Stimulated activated memory B cell treated with anti-CD40 and anti-IgM and Interleukin-4, amounts not matched to agents 10 μg/mL and 1 μg/mL and 100 μg/mL, for 72 hours (primary cell): ENCODE results near the gene PAX4.

Source experiments
- ATAC-seq: fragments of 150-1000 bp; cut with Tn5 transposase; 2 replicates; pipeline ENCODE4 v1.10.0; 2021
- H3K27ac Mint-ChIP-seq: one replicate; pipeline ENCODE4 v1.8.0; 2022; ENCODE audit warnings: mild to moderate bottlenecking, mixed read lengths
- H3K27me3 Mint-ChIP-seq: one replicate; pipeline ENCODE4 v1.8.0; 2022; ENCODE audit warnings: mixed read lengths
- H3K36me3 Mint-ChIP-seq: one replicate; pipeline ENCODE4 v1.8.0; 2022; ENCODE audit warnings: mixed read lengths
- H3K4me1 Mint-ChIP-seq: one replicate; pipeline ENCODE4 v1.8.0; 2022; ENCODE audit warnings: mixed read lengths
- H3K4me3 Mint-ChIP-seq: one replicate; pipeline ENCODE4 v1.8.0; 2022; ENCODE audit warnings: mild to moderate bottlenecking, moderate library complexity, mixed read lengths
- H3K9me3 Mint-ChIP-seq: one replicate; pipeline ENCODE4 v1.8.0; 2022; ENCODE audit warnings: mixed read lengths

The PAX4 gene, protein sequence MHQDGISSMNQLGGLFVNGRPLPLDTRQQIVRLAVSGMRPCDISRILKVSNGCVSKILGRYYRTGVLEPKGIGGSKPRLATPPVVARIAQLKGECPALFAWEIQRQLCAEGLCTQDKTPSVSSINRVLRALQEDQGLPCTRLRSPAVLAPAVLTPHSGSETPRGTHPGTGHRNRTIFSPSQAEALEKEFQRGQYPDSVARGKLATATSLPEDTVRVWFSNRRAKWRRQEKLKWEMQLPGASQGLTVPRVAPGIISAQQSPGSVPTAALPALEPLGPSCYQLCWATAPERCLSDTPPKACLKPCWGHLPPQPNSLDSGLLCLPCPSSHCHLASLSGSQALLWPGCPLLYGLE

DNA sequence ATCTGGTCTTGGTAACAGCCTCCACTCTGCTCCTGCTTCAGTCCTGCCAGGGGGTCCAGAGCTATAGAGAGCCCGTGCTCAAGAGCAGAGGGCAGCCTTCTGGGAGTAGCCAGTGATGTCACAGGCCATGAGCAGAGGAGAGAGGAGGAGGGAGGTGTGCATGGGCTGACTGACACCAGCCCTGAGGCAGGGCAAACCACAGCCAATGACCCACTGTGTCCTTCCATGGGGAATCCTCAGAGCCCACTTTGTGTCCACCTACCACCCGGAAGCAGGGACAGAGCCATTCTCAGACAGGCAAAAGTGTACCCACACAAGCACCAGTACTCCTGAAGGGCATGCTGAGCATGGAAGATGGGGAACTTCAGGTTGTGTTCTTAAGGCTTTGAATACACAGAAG lies at the start of gene PAX4:
TSS of gene PAX4 (minus strand) at position 101 of the 400 bp plus-strand sequence. CDS start 2,214 bp downstream, outside the sequence.
- Mint-ChIP-seq H3K27ac (no peak within 1 kb of the TSS), H3K9me3 (no peaks in the 10 kb centered on the region), H3K36me3 (no peaks in the 10 kb centered on the region), H3K4me1 (peaks cover 11% of the 10 kb centered on the region), H3K27me3 (peaks cover 77% of the 10 kb centered on the region), H3K4me3 (no peak within 1 kb of the TSS)
- no peak for ATAC-seq

DNA sequence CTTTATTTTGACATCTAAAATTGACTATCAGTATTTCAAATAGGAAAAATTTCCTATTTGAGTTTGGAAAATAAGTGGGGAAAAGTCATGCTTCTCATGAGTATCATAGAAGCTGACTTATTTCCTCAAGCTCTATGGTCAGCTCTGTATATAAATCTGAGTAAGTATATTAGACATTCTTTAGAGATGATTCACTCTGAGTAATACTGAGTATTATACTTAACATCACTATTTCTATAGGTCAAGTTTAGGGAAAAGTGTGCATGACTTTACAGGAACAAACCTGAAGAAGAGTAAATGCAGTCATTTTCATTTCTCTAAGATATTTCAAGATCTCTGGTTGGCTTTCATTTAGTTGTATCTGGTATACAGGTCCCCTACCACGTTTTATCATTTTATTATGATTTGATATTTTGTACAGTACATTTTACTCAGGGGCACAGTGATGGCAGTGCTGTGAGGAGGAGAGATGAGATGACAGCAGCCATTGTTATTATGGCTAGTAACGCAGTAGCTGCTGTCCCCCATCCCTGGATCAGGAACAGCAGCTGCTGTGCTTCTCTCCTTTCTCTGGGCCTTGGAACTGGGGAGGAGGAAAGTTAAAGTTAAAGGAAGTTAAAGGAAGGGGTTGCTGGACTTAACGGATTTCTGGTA lies 49.2 kb upstream of the PAX4 start:
- Mint-ChIP-seq H3K27me3 (no peaks in the 10 kb centered on the region), H3K4me1 (peaks cover 55% of the 10 kb centered on the region), H3K9me3 (no peaks in the 10 kb centered on the region), H3K36me3 (peaks cover 51% of the 10 kb centered on the region), H3K4me3 (no peak overlapping the region), H3K27ac (peak overlapping the region; percentile 66)
- ATAC-seq: peak; percentile 64

DNA sequence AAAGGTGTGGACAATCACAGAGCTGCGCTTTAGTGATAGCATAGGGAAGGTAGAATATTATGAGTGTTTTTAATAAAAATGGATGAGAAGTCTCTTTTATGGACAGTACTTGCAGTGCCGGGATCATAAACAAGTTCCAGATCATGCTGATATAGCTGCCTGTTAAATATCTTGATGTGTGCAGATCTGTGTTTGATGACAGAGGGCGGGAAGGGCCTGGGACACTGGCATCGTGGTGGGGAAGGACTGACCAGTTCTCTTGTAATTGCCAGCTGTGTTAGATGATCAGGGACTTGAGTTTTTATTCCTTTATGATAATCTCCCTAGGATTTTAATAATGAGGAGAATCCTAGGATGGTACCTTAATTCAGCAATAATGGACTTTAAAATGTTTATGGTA lies 48.7 kb upstream of the PAX4 start:
- no peak overlapping the region for H3K4me3 Mint-ChIP-seq

DNA sequence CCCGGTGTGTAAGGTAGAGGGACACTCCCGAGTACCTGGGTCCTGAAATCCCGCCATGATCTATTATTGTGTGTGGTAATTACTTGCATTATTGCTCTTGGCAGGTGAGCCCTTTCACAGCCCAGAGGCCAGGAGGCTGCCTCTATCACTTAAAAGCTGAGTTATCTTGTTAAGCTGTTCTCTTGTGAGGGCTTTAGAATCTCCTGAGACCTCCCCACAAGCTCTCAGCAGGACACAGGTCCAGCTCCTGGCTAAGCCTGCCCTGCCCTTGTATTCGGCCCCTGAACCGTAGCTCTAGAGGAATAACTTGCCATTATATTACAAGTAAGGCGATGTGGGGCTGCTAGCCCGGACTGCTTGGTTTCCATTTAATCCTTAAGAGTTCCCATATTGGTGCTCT lies 48.0 kb upstream of the PAX4 start:
- Mint-ChIP-seq H3K27ac (peak overlapping the region; percentile 66), H3K36me3 (peaks cover 51% of the 10 kb centered on the region), H3K27me3 (no peaks in the 10 kb centered on the region), H3K4me1 (peaks cover 63% of the 10 kb centered on the region), H3K4me3 (no peak overlapping the region), H3K9me3 (no peaks in the 10 kb centered on the region)
- no peak for ATAC-seq

More for the DNA sequence above, 48.7 kb upstream of the PAX4 start:
- Mint-ChIP-seq H3K27ac (peak overlapping the region; percentile 66), H3K27me3 (no peaks in the 10 kb centered on the region), H3K36me3 (peaks cover 50% of the 10 kb centered on the region), H3K4me1 (peaks cover 56% of the 10 kb centered on the region), H3K9me3 (no peaks in the 10 kb centered on the region)
- no peak for ATAC-seq

DNA sequence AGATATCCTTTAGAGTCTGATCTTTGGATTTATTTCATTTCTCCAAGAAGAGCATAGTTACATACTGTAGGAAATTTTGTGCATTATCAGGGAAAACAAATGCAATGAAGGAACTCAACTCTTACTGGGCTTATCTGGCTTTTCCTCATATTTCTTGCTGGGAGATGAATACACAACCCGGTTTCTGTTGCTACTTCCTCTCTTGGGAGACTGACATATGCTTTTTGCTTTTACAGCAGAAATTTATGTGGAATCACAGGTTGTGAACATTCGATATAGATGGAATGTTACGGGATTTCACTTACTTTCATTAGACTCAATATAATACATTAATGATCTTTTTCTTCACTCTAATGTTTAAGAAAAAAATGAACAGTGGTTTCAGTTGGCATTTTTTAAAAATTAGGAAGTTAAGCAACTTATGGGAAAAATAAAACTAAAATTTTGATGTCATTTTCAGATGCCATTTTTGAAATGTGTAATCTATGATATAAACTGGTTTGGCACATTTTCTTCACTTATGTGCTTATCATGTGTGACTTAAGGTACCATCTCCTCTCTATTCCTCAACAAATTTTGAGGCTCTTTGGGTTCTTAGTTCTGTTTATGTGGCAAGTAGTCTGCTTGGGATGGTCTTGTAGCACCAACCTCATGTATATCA lies 41.2 kb upstream of the PAX4 start:
- no peak overlapping the region for H3K4me3 Mint-ChIP-seq
- ATAC-seq: no peak
- H3K27ac Mint-ChIP-seq: no peak overlapping the region
- peaks cover 58% of the 10 kb centered on the region for H3K36me3 Mint-ChIP-seq
- H3K9me3 Mint-ChIP-seq: no peaks in the 10 kb centered on the region
- H3K27me3 Mint-ChIP-seq: no peaks in the 10 kb centered on the region
- peaks cover 69% of the 10 kb centered on the region for H3K4me1 Mint-ChIP-seq

DNA sequence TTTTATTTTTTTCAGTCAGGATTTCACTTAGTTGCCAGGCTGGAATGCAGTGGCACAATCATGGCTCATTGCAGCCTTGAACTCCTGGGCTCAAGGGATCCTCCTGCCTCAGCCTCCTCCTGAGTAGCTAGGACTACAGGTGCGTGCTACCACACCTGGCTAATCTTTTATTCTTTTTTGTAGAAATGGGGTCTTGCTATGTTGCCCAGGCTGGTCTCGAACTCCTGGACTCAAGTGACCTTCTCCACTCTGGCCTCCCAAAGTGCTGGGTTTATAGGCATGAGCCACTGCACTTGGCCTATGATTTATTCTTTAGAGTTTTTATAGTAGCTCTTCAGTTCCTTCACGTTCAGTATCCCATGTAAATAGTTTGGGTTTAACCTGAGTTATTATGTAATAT lies 39.6 kb upstream of the PAX4 start:
- Mint-ChIP-seq H3K36me3 (peaks cover 51% of the 10 kb centered on the region), H3K4me1 (peaks cover 77% of the 10 kb centered on the region), H3K27me3 (no peaks in the 10 kb centered on the region), H3K4me3 (no peak overlapping the region), H3K27ac (no peak overlapping the region), H3K9me3 (no peaks in the 10 kb centered on the region)
- ATAC-seq: no peak

DNA sequence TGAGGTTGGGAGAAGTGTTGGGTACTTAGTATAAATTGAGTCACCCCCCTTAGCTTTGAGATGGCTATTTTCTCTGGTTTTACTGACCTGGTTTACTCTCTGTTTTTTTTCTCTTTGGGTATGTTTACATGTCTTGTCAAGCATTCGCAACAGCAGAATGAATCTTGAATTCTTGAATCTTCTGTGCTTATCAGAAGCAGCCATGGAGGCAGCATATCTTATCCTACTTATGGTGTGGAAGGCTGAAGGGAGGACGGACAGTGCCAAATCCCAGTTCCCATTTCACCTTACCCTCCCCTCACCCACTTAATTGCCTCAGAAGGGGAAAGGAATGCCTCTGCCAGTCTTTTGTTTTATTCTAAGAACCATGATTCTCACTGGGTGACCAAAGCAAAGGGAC lies 37.8 kb upstream of the PAX4 start:
- no peak overlapping the region for H3K4me3 Mint-ChIP-seq

DNA sequence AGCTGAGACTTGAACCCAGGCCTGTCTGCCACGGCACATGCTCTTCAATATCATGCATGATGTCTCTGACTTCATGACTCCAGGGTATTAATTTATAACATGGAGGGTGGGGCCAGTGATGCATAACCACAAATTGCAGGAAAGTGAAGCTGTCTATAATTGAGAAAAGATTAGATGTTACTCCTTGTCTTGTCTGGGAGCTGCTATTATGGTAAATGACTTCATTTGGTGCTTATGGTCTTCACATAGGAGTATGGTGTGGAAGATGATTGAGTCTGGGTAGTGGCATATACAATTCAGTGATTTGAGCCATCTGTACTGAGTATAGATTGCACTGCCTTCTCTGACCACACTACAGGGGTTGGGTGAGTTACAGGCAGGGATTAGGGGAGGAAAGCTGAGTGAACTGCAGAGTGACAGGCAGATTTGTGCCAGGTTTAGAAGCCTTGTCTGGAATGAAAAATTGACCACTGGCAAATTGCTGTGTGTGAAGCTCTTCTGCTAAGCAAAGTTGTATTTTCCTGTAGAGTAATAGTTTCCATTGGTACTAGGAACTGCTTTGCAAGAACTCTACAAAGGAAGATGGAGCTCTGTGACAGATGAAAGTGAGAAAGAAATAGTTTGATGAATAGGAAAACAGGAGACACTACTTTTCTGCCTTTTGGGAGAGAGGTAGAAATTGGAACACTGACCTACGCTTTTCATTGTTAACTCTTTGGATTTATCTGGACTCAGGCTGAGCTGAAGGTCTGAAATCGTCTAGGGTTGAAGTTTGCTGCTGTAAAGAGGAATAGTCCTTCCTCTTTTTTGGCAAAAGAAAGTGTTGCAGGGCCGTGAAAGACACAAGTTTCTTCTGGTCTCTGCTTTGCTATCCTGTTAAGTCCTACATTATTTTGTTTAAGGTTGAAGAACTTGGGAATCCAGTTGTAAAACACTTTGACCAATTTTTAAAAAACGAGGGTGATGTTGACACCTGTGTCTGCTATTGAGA lies 36.8 kb upstream of the PAX4 start:
- no peaks in the 10 kb centered on the region for H3K27me3 Mint-ChIP-seq
- H3K36me3 Mint-ChIP-seq: peaks cover 27% of the 10 kb centered on the region
- H3K27ac Mint-ChIP-seq: peak overlapping the region; percentile 70
- peak overlapping the region; percentile 55 for H3K4me3 Mint-ChIP-seq
- no peak for ATAC-seq
- no peaks in the 10 kb centered on the region for H3K9me3 Mint-ChIP-seq
- H3K4me1 Mint-ChIP-seq: peaks cover 59% of the 10 kb centered on the region

More for the DNA sequence above, 37.8 kb upstream of the PAX4 start:
- no peak overlapping the region for H3K27ac Mint-ChIP-seq
- H3K36me3 Mint-ChIP-seq: peaks cover 36% of the 10 kb centered on the region
- ATAC-seq: no peak
- H3K27me3 Mint-ChIP-seq: no peaks in the 10 kb centered on the region
- H3K9me3 Mint-ChIP-seq: no peaks in the 10 kb centered on the region
- H3K4me1 Mint-ChIP-seq: peaks cover 69% of the 10 kb centered on the region

DNA sequence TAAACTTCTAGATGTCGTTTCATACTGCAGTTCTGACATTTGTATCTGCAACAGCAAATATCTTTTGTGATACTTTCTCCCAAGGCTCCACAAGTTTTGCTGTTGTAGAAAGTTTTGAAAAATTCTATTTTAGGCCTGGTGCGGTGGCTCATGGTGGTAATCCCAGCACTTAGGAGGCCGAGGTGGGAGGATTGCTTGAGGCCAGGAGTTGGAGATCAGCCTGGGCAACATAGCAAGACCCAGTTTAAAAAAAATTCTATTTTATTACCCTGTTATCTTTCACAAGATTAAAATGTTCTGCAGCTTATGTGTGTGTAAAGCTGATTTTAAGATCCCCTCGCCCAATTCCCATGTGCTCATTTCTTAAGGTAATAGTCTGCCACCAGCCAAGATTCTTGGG lies 35.5 kb upstream of the PAX4 start:
- H3K27ac Mint-ChIP-seq: no peak overlapping the region
- peaks cover 51% of the 10 kb centered on the region for H3K4me1 Mint-ChIP-seq
- peak overlapping the region; percentile 95 for H3K4me3 Mint-ChIP-seq
- no peak for ATAC-seq
- H3K36me3 Mint-ChIP-seq: peaks cover 20% of the 10 kb centered on the region
- no peaks in the 10 kb centered on the region for H3K9me3 Mint-ChIP-seq
- no peaks in the 10 kb centered on the region for H3K27me3 Mint-ChIP-seq

DNA sequence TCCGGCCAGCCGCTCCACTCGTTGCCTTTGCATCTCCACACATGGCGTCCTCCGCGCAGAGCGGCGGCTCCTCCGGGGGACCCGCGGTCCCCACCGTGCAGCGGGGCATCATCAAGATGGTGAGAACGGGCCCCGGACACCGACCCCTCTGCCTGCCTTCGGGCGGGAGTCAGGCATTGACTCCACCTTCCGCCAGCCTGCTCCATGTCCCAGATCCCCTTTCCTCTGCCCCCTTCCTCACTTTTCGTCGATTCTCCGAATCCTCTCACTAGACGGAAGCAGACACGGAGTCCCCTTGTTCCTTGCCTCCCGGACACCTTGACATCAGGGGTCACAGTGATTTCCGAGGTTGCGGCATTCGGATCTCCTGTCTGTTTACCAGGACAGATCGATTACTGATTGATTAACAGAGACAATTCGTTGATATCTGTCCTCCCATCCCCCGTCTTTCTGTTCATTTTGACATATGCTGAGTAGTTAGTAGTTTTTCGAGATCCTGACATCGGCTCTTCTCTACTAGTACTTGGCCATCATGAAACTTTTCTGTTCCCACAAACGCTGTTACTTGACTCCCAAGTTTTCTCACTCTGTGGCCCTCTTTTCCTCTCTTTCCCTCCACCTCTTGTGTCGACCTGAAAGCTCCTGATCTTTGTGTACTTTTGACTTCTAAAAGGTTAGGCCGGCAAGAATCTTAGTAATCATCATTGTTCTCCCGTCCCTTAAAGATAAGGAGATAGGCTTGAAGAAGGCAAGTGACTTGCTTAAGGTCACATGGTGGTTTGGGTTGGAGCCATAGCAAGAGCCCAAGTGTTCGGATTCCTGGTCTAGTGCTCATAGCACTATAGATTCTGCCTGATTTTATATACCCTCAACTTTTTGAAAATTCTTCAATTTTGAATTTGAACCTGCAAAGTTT lies 34.6 kb upstream of the PAX4 start:
- no peak overlapping the region for H3K27ac Mint-ChIP-seq
- H3K4me3 Mint-ChIP-seq: peak overlapping the region; percentile 95
- H3K4me1 Mint-ChIP-seq: peaks cover 46% of the 10 kb centered on the region
- no peaks in the 10 kb centered on the region for H3K27me3 Mint-ChIP-seq
- peak; percentile 52 for ATAC-seq
- H3K9me3 Mint-ChIP-seq: no peaks in the 10 kb centered on the region
- peaks cover 15% of the 10 kb centered on the region for H3K36me3 Mint-ChIP-seq

DNA sequence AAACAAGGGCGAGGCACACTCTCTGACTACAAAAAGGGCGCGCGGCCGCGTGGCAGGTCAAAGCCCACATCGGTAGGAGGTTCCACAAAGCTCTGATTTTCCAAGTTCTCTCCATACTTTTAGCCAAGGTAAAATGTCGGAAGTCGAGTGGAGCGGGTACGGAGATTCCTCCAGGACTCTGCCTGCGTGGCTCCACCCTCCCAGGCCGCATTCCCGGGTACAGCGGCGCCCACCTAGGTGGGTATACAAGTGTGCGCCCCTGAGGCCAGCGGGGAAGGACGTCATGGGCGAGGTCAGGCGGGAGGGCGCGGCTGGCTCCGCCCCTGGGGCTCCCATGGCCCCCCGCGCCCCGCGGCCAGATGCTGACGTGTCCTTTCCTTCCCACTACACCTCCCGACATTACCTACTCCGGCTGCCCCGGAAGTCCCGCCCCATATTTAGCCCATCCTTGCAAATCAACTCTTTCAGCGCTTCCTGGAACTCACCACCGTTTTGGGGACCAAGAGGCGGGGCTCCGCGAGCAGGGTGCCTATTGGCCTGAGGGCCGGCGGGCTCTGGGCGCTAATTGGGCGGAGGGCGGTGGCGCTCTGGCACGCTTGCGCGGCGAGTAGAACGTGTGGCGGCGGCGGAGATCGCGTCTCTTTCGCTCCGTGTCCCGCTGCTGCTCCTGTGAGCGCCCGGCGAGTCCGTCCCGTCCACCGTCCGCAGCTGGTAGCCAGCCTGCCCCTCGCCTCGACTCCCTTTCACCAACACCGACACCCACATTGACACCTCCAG lies 33.8 kb upstream of the PAX4 start, which contains the start of gene SND1:
TSS of gene SND1 (plus strand) at position 639 of the 777 bp plus-strand sequence. CDS start 180 bp downstream, outside the sequence.
- H3K9me3 Mint-ChIP-seq: no peaks in the 10 kb centered on the region
- H3K27ac Mint-ChIP-seq: no peak within 1 kb of the TSS
- no peaks in the 10 kb centered on the region for H3K27me3 Mint-ChIP-seq
- ATAC-seq: peak; percentile 96
- H3K4me3 Mint-ChIP-seq: peak within 1 kb of the TSS; percentile 95
- H3K4me1 Mint-ChIP-seq: peaks cover 37% of the 10 kb centered on the region
- peaks cover 7% of the 10 kb centered on the region for H3K36me3 Mint-ChIP-seq

DNA sequence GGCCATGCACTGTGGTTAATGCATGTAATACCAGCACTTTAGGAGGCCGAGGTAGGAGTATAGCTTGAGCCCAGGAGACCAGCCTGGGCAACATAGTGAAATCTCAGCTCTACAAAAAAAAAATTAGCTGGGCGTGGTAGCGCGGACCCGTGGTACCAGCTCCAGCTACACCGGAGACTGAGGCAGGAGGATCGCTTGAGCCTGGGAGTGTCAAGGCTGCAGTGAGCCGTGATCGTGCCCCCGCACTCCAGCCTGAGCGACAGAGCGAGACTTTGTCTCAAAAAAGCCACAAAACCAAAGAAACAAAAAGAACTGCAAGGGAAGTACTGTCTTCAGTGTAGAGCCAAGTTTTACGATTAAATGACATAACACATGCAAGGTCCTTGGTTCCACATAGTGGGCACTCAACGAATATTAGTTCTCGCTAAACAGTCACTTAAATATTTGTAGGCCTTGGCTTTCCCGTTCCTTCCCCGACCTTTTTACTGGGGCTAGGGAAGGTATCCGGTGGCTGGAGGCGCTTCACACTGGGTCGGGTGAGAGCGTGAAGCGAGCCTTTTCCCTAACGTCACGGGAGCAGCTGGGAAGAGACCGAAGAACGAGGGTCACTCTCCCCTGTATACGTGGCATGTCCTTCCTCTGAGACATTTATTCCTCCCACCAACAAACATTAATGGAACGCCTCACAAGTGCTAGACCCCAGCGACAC lies 33.1 kb upstream of the PAX4 start:
- H3K4me1 Mint-ChIP-seq: peaks cover 37% of the 10 kb centered on the region
- H3K27ac Mint-ChIP-seq: no peak overlapping the region
- ATAC-seq: no peak
- H3K36me3 Mint-ChIP-seq: peaks cover 7% of the 10 kb centered on the region
- H3K9me3 Mint-ChIP-seq: no peaks in the 10 kb centered on the region
- H3K4me3 Mint-ChIP-seq: peak overlapping the region; percentile 95
- no peaks in the 10 kb centered on the region for H3K27me3 Mint-ChIP-seq

DNA sequence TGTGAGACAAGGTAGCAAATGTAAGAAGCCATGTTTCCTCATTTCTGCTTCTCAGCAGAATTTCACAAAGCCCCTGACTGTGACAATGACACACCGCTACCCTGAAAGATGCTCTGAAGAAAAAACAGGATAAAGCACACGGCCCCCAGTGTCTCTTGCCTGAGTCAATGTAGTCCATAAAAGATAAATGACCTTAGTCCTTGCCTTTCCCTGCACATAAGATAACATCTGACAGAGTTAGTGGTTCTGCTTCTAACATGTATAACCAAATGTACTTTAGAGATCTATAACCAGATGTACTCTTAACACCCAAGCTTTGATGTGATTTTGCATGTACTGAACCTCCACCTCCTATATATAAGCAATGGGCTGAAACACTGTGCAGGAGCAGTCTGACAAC lies 31.0 kb upstream of the PAX4 start:
- ATAC-seq: no peak
- Mint-ChIP-seq H3K27ac (no peak overlapping the region), H3K27me3 (no peaks in the 10 kb centered on the region), H3K9me3 (no peaks in the 10 kb centered on the region), H3K36me3 (no peaks in the 10 kb centered on the region), H3K4me3 (no peak overlapping the region), H3K4me1 (peaks cover 17% of the 10 kb centered on the region)
